CD4-positive, alpha-beta T cell (primary cell): ENCODE measurements around the gene EPG5. TPM values are rescaled to one million over a fixed set of nuclear protein-coding genes. Genes with fewer than 3 reads are reported as not detected.

Experiments used
- ATAC-seq: fragments of 200-7000 bp; cut with Tn5 transposase; one replicate; pipeline ENCODE4 v1.10.0; 2022; ENCODE audit warnings: mild to moderate bottlenecking; ENCODE audit not compliant: poor library complexity
- CTCF ChIA-PET: fragments of 350-600 bp; sonication (Branson Sonifier 250); formaldehyde crosslinking; loops from one replicate; lab custom pipeline; 2021; ENCODE audit warnings: antibody characterized with exemption, inconsistent platforms; lab: Charles Lee
- POLR2A ChIA-PET: fragments of 350-600 bp; sonication (Branson Sonifier 250); formaldehyde crosslinking; loops from one replicate; lab custom pipeline; 2021; ENCODE audit warnings: antibody characterized with exemption, inconsistent platforms; lab: Charles Lee
- DNase-seq, 14 experiments: peaks; one replicate each; pipeline ENCODE4 v3.0.0-alpha.2; 2013 to 2020; ENCODE audit warnings: mixed read lengths in 2 of 14
- H3K27ac ChIP-seq, 2 donors: one replicate each; pipeline versions ENCODE4 v1.5.1 to v1.7.0; 2013; ENCODE audit warnings: low read length in 2 of 2, low read depth in 1 of 2, mild to moderate bottlenecking in 1 of 2
- H3K27me3 ChIP-seq, 2 experiments: 1 replicate in 1 of 2; 2 replicates in 1 of 2; pipeline versions ENCODE4 v1.6.1 to v1.7.0; 2013; ENCODE audit warnings: low read length in 2 of 2, control low read depth in 1 of 2, mild to moderate bottlenecking in 1 of 2, moderate library complexity in 1 of 2; ENCODE audit not compliant: insufficient read depth in 2 of 2, control insufficient read depth in 1 of 2
- H3K36me3 ChIP-seq: one replicate; pipeline ENCODE4 v1.6.1; 2013; ENCODE audit warnings: low read length, control low read depth; ENCODE audit not compliant: insufficient read depth
- H3K4me1 ChIP-seq: one replicate; pipeline ENCODE4 v1.6.1; 2013; ENCODE audit warnings: low read length, control low read depth; ENCODE audit not compliant: insufficient read depth
- H3K4me3 ChIP-seq: one replicate; pipeline ENCODE4 v1.5.1; 2013; ENCODE audit warnings: mild to moderate bottlenecking, low read length, moderate library complexity
- H3K9me3 ChIP-seq, 2 experiments: 1 replicate in 1 of 2; 2 replicates in 1 of 2; pipeline versions ENCODE4 v1.6.1 to v1.7.0; 2013; ENCODE audit warnings: low read length in 2 of 2, mild to moderate bottlenecking in 2 of 2, control low read depth in 1 of 2, moderate library complexity in 1 of 2; ENCODE audit not compliant: control insufficient read depth in 1 of 2, insufficient read depth in 1 of 2
- H3K27ac Mint-ChIP-seq: one replicate; pipeline ENCODE4 v1.8.0; 2020; ENCODE audit warnings: mixed read lengths
- H3K27me3 Mint-ChIP-seq: one replicate; pipeline ENCODE4 v1.8.0; 2021; ENCODE audit warnings: mixed read lengths
- H3K36me3 Mint-ChIP-seq: one replicate; pipeline ENCODE4 v1.8.0; 2021; ENCODE audit warnings: low read depth, mixed read lengths
- H3K4me1 Mint-ChIP-seq: one replicate; pipeline ENCODE4 v1.8.0; 2021; ENCODE audit warnings: low read depth, mixed read lengths
- H3K4me3 Mint-ChIP-seq: one replicate; pipeline ENCODE4 v1.8.0; 2020; ENCODE audit warnings: mild to moderate bottlenecking, mixed read lengths
- H3K9me3 Mint-ChIP-seq: one replicate; pipeline ENCODE4 v1.8.0; 2020; ENCODE audit warnings: mixed read lengths
- intact Hi-C, 2 experiments: fragments of 100-400 bp; cut with DNase I in 1 of 2; cut with micrococcal nuclease in 1 of 2; formaldehyde crosslinking; loops; one replicate each; pipeline versions ENCODE4 v1.15.1 to v1.9.0; 2023 to 2025; cut with DNase I, micrococcal nuclease
- total RNA-seq, 174 experiments: library from RNA in 2 of 174; stranded (reverse) in 2 of 174; gene quantifications; one replicate each; pipeline ENCODE4 v1.2.3 and lab custom pipeline; 2021 to 2026
- TF ChIP-seq, protein P1 (sequence below): fragments of 200-600 bp; IDR thresholded peaks from one replicate; pipeline ENCODE4 v1.8.0; 2022; ENCODE audit warnings: antibody characterized with exemption, mild to moderate bottlenecking

Gene EPG5
- total RNA-seq, 2 experiments from 2014 or later: 25.3 to 26.9 TPM

DNA sequence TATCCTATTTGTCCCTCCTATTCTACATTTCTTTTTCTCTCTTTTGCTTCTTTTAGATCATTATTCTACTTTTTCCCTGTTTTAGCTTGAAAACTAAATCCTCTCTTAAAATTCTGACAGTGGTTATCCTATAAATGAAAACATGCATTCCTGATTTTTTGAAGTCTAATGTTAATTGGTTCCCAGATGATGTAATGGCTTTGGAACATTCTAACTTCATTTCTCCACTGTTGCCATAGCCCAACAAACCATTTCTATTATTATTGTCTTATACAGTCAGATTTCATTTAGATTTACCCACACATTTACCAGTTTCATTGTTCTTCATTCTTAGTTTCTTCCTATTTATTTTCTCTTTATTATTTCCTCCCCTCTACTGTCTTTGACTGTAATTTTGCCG is 105.2 kb downstream of the EPG5 start:
- no peaks in the 10 kb centered on the region for H3K9me3 ChIP-seq
- H3K27me3 ChIP-seq: no peaks in the 10 kb centered on the region
- Mint-ChIP-seq H3K4me3 (no peak overlapping the region), H3K36me3 (peaks cover 98% of the 10 kb centered on the region), H3K27ac (no peak overlapping the region), H3K9me3 (no peaks in the 10 kb centered on the region), H3K4me1 (no peaks in the 10 kb centered on the region), H3K27me3 (no peaks in the 10 kb centered on the region)
- H3K36me3 ChIP-seq: peaks cover 93% of the 10 kb centered on the region
- H3K27ac ChIP-seq: no peak overlapping the region
- intact Hi-C loops: no loop called here
- no peak overlapping the region for H3K4me3 ChIP-seq
- H3K4me1 ChIP-seq: no peaks in the 10 kb centered on the region
- TF ChIP-seq, protein P1, sequence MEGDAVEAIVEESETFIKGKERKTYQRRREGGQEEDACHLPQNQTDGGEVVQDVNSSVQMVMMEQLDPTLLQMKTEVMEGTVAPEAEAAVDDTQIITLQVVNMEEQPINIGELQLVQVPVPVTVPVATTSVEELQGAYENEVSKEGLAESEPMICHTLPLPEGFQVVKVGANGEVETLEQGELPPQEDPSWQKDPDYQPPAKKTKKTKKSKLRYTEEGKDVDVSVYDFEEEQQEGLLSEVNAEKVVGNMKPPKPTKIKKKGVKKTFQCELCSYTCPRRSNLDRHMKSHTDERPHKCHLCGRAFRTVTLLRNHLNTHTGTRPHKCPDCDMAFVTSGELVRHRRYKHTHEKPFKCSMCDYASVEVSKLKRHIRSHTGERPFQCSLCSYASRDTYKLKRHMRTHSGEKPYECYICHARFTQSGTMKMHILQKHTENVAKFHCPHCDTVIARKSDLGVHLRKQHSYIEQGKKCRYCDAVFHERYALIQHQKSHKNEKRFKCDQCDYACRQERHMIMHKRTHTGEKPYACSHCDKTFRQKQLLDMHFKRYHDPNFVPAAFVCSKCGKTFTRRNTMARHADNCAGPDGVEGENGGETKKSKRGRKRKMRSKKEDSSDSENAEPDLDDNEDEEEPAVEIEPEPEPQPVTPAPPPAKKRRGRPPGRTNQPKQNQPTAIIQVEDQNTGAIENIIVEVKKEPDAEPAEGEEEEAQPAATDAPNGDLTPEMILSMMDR: no peak
- DNase-seq: no peak
- ChIA-PET POLR2A (no interaction called here), CTCF (no interaction called here)
- ATAC-seq: no peak

DNA sequence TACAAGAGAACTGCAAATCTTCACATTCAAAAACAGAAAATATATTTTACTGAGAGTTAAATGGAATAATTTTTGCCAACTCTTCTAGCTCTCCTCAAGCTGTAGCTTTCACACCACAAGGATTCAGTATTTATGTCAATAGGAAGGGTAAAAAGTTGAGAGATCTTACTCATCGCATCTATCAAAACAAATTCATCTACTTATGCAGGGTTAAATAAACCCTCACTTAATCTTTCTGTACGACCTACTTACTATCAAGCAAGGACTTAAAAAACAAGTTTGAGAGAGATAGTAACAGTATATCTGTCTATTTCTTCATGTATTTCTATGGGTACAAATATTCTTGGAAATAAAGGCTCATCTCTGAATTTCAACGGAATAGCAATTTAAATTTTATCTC is 106.2 kb downstream of the EPG5 start:
- Histone ChIP-seq H3K36me3 (peaks cover 93% of the 10 kb centered on the region), H3K27ac (no peak overlapping the region), H3K27me3 (no peaks in the 10 kb centered on the region), H3K4me3 (no peak overlapping the region), H3K4me1 (no peaks in the 10 kb centered on the region), H3K9me3 (no peaks in the 10 kb centered on the region)
- no peaks in the 10 kb centered on the region for H3K4me1 Mint-ChIP-seq
- H3K27ac Mint-ChIP-seq: no peak overlapping the region
- H3K4me3 Mint-ChIP-seq: no peak overlapping the region
- POLR2A ChIA-PET: no interaction called here
- TF ChIP-seq, protein P1: no peak
- H3K36me3 Mint-ChIP-seq: peaks cover 98% of the 10 kb centered on the region
- intact Hi-C loops: no loop called here
- ATAC-seq (no peak), DNase-seq (no peak)
- CTCF ChIA-PET: interaction anchor here (1.2 kb wide), 1 partner anchor 17 kb away, joined by 3 read pairs; no protein-coding TSS in a partner anchor
- no peaks in the 10 kb centered on the region for H3K27me3 Mint-ChIP-seq
- H3K9me3 Mint-ChIP-seq: no peaks in the 10 kb centered on the region

DNA sequence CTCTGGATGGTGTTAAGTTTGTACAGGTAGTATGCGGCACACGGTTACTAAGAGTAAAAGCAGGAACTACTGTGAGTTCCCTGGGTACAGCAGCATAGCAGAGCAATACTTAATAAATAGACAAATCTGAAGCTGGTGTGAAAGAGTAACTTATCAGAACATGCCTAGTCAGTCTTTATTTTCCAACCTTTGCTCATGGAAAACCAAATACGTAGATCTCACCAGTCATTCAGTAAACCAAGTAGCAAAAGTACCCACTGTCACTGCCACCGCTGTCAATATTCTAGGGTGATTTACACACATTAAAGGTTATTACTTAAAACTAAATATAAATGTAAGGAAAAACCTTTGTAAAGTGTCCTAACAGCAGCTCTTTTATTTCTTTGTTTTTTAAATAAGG is 106.6 kb downstream of the EPG5 start:
- DNase-seq: no peak
- no peaks in the 10 kb centered on the region for H3K9me3 Mint-ChIP-seq
- CTCF ChIA-PET: interaction anchor here (1.2 kb wide), 1 partner anchor 18 kb away, joined by 3 read pairs; no protein-coding TSS in a partner anchor
- H3K4me1 Mint-ChIP-seq: no peaks in the 10 kb centered on the region
- no peak overlapping the region for H3K4me3 ChIP-seq
- H3K4me3 Mint-ChIP-seq: no peak overlapping the region
- intact Hi-C loops: no loop called here
- H3K9me3 ChIP-seq: no peaks in the 10 kb centered on the region
- peaks cover 93% of the 10 kb centered on the region for H3K36me3 ChIP-seq
- H3K36me3 Mint-ChIP-seq: peaks cover 98% of the 10 kb centered on the region
- POLR2A ChIA-PET: no interaction called here
- H3K27ac ChIP-seq: no peak overlapping the region
- H3K4me1 ChIP-seq: no peaks in the 10 kb centered on the region
- ATAC-seq: no peak
- no peak overlapping the region for H3K27ac Mint-ChIP-seq
- TF ChIP-seq, protein P1: no peak
- H3K27me3 ChIP-seq: no peaks in the 10 kb centered on the region
- H3K27me3 Mint-ChIP-seq: no peaks in the 10 kb centered on the region
